GM23338 (cell line): ENCODE measurements around the gene RHEX. TPM values are rescaled to one million over a fixed set of nuclear protein-coding genes. Genes with fewer than 3 reads are reported as not detected.

Source experiments
- ATAC-seq: fragments of 200-7000 bp; cut with Tn5 transposase; 3 replicates; pipeline ENCODE4 v1.9.1; 2020
- DNase-seq: peaks from one replicate; pipeline ENCODE4 v3.0.0-alpha.2; 2015; ENCODE audit warnings: low spot score
- H2AFZ ChIP-seq: fragments of 200-600 bp; sonication (generic); 2 replicates; pipeline ENCODE4 v1.8.0; 2016; ENCODE audit warnings: antibody characterized with exemption, mild to moderate bottlenecking, moderate library complexity
- H3F3A ChIP-seq: fragments of 200-600 bp; sonication (generic); replicated peaks from 2 replicates; pipeline ENCODE4 v1.8.0; 2017; ENCODE audit warnings: antibody characterized with exemption, mixed run types, low read depth
- H3K27ac ChIP-seq: fragments of 200-600 bp; sonication (generic); 2 replicates; pipeline ENCODE4 v1.6.1; 2016; ENCODE audit warnings: low read depth
- H3K27me3 ChIP-seq: fragments of 200-600 bp; sonication (generic); 2 replicates; pipeline ENCODE4 v1.8.0; 2016; ENCODE audit warnings: mild to moderate bottlenecking, mixed run types, moderate library complexity; ENCODE audit not compliant: insufficient read depth
- H3K36me3 ChIP-seq: fragments of 200-600 bp; sonication (generic); 2 replicates; pipeline ENCODE4 v1.8.0; 2016; ENCODE audit warnings: mild to moderate bottlenecking; ENCODE audit not compliant: insufficient read depth
- H3K4me1 ChIP-seq: fragments of 200-600 bp; sonication (generic); 2 replicates; pipeline ENCODE4 v1.8.0; 2016; ENCODE audit warnings: mild to moderate bottlenecking, moderate library complexity; ENCODE audit not compliant: insufficient read depth
- H3K4me2 ChIP-seq: fragments of 200-600 bp; sonication (generic); 2 replicates; pipeline ENCODE4 v1.7.1; 2017; ENCODE audit warnings: mixed run types
- H3K4me3 ChIP-seq: fragments of 200-600 bp; sonication (generic); 2 replicates; pipeline ENCODE4 v1.6.1; 2016; ENCODE audit warnings: mixed run types
- H3K79me2 ChIP-seq: fragments of 200-600 bp; sonication (generic); replicated peaks from 2 replicates; pipeline ENCODE4 v1.8.0; 2017; ENCODE audit warnings: mild to moderate bottlenecking; ENCODE audit not compliant: insufficient read depth
- H3K9me2 ChIP-seq: fragments of 200-600 bp; sonication (generic); 2 replicates; pipeline ENCODE4 v1.8.0; 2017; ENCODE audit not compliant: insufficient read depth
- H4K20me1 ChIP-seq: fragments of 200-600 bp; sonication (generic); replicated peaks from 2 replicates; pipeline ENCODE4 v1.8.0; 2017; ENCODE audit warnings: mild to moderate bottlenecking; ENCODE audit not compliant: insufficient read depth
- H3K27ac Mint-ChIP-seq: 2 replicates; pipeline ENCODE4 v1.8.0; 2020; ENCODE audit warnings: inconsistent platforms, mild to moderate bottlenecking, moderate library complexity, mixed read lengths
- H3K27me3 Mint-ChIP-seq: 3 replicates; pipeline ENCODE4 v1.8.0; 2022; ENCODE audit warnings: low read depth, mild to moderate bottlenecking, moderate library complexity, mixed read lengths, inconsistent platforms; ENCODE audit not compliant: insufficient read depth, poor library complexity
- H3K36me3 Mint-ChIP-seq: 3 replicates; pipeline ENCODE4 v1.8.0; 2021; ENCODE audit warnings: low read depth, mild to moderate bottlenecking, inconsistent platforms, moderate library complexity, mixed read lengths
- H3K4me1 Mint-ChIP-seq: 3 replicates; pipeline ENCODE4 v1.8.0; 2020; ENCODE audit warnings: mild to moderate bottlenecking, inconsistent platforms, mixed read lengths
- H3K4me3 Mint-ChIP-seq: 3 replicates; pipeline ENCODE4 v1.8.0; 2021; ENCODE audit warnings: moderate library complexity, mild to moderate bottlenecking, inconsistent platforms, mixed read lengths
- H3K9me3 Mint-ChIP-seq: 3 replicates; pipeline ENCODE4 v1.8.0; 2020; ENCODE audit warnings: moderate library complexity, mild to moderate bottlenecking, inconsistent platforms, mixed read lengths
- CREB1 ChIP-seq: fragments of 250-450 bp; sonication (Bioruptor Pico); IDR thresholded peaks from 2 replicates; pipeline ENCODE4 v1.5.0; 2020; ENCODE audit warnings: low read depth, mild to moderate bottlenecking, moderate library complexity
- EZH2 ChIP-seq: fragments of 200-600 bp; sonication (generic); IDR thresholded peaks from one replicate; pipeline ENCODE4 v1.8.0; 2017; ENCODE audit warnings: antibody characterized with exemption, mild to moderate bottlenecking, low read depth; ENCODE audit not compliant: unreplicated experiment
- EZH2phosphoT487 ChIP-seq: fragments of 200-600 bp; sonication (generic); IDR thresholded peaks from one replicate; pipeline ENCODE4 v1.8.1; 2018; ENCODE audit warnings: antibody characterized with exemption; ENCODE audit not compliant: unreplicated experiment
- JUNB ChIP-seq: IDR thresholded peaks from one replicate; pipeline ENCODE4 v1.6.1; 2016; ENCODE audit warnings: antibody characterized with exemption; ENCODE audit not compliant: unreplicated experiment
- NANOG ChIP-seq: IDR thresholded peaks from 2 replicates; pipeline ENCODE4 v1.6.1; 2016; ENCODE audit warnings: antibody characterized with exemption, borderline replicate concordance
- POLR2AphosphoS5 ChIP-seq: IDR thresholded peaks from 2 replicates; pipeline ENCODE4 v1.6.1; 2016; ENCODE audit warnings: antibody characterized with exemption, low read depth
- STAT1 ChIP-seq: IDR thresholded peaks from one replicate; pipeline ENCODE4 v1.6.1; 2016; ENCODE audit warnings: antibody characterized with exemption; ENCODE audit not compliant: unreplicated experiment
- ZNF114 ChIP-seq: fragments of 250-450 bp; sonication (Bioruptor Pico); IDR thresholded peaks from 2 replicates; pipeline ENCODE4 v1.5.0; 2020; ENCODE audit warnings: mild to moderate bottlenecking, moderate library complexity
- ZNF331 ChIP-seq: fragments of 250-450 bp; sonication (Bioruptor Pico); IDR thresholded peaks from 2 replicates; pipeline ENCODE4 v1.5.0; 2020; ENCODE audit warnings: low read depth, mild to moderate bottlenecking, moderate library complexity
- polyA plus RNA-seq: library from polyadenylated mRNA; unstranded; fragments of >200 nt; fragmentation: Nextera tagmentation; extraction: Ambion mirVana; gene quantifications from 2 replicates; pipeline ENCODE4 v1.2.1, GENCODE V29; 2016
- total RNA-seq: library from RNA; depleted of rRNA; stranded (reverse); fragments of >200 nt; shearing (Covaris generic); gene quantifications from 2 replicates; pipeline ENCODE4 v1.2.3, GENCODE V29; 2014
- TF ChIP-seq, protein P1 (sequence below): IDR thresholded peaks from one replicate; pipeline ENCODE4 v1.6.1; 2018; ENCODE audit warnings: antibody characterized with exemption; ENCODE audit not compliant: unreplicated experiment
- TF ChIP-seq, protein P2 (sequence below): fragments of 250-450 bp; sonication (Bioruptor Pico); IDR thresholded peaks from 2 replicates; pipeline ENCODE4 v1.5.0; 2020; ENCODE audit warnings: mild to moderate bottlenecking, moderate library complexity
- TF ChIP-seq, protein P3 (sequence below), 2 experiments: fragments of 200-600 bp in 1 of 2; sonication (generic) in 1 of 2; conservative IDR thresholded peaks; 2 replicates each; pipeline versions ENCODE4 v1.5.1 to v1.6.1; 2016 to 2017; ENCODE audit warnings: antibody characterized with exemption in 2 of 2, low read depth in 2 of 2, mild to moderate bottlenecking in 2 of 2, moderate library complexity in 1 of 2
- TF ChIP-seq, protein P4 (sequence below): IDR thresholded peaks from 2 replicates; pipeline ENCODE4 v1.6.1; 2016; ENCODE audit warnings: antibody characterized with exemption

RHEX gene
- total and polyA plus RNA-seq, 2 experiments from 2014 or later: not detected

DNA sequence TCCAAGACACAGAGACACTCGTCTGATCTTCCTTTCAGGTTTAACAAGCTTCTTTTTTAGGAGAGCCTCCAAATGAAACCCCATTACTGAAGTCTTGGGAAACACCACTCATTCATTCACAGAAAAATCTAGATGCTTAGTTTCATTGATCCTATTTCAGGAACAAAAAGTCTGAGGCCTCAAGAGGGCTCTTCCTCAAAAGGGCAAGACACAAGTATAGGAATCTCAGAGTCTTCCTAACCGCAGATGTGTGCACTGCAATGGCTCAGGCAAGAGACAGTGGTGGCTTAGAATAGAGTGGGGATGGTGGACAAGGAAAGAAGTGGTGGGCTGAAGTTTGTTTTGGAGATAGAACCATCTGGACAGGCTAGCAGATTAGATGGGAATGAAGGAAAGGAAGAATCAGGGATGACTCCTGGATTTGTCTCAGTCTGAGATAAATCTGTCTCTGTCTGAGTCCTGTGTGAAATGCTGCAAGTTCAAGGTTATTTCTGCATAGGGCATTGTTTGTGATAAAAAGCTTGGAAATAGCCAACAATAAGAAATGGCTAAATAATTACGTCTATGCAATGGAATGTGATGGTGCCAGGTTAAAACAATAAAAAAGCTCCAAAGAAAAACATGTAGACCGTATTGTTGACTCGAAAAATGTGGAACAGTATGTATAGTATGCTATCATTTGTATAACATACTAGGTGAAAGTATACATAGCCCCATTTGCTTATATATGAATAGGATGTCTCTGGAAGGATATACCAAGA lies 20.4 kb upstream of the RHEX start:
- no peak for DNase-seq
- Histone ChIP-seq H3K79me2 (no peaks in the 10 kb centered on the region), H3K4me3 (no peak overlapping the region), H3K4me2 (no peak overlapping the region), H4K20me1 (no peaks in the 10 kb centered on the region), H3K36me3 (no peaks in the 10 kb centered on the region), H3F3A (no peaks in the 10 kb centered on the region), H2AFZ (no peak overlapping the region), H3K27me3 (no peaks in the 10 kb centered on the region), H3K4me1 (0 out of 2 replicates have a peak, but pooled peaks cover 5% of the 10 kb centered on the region), H3K9me2 (no peaks in the 10 kb centered on the region), H3K27ac (no peak overlapping the region)
- TF ChIP-seq, protein P1, sequence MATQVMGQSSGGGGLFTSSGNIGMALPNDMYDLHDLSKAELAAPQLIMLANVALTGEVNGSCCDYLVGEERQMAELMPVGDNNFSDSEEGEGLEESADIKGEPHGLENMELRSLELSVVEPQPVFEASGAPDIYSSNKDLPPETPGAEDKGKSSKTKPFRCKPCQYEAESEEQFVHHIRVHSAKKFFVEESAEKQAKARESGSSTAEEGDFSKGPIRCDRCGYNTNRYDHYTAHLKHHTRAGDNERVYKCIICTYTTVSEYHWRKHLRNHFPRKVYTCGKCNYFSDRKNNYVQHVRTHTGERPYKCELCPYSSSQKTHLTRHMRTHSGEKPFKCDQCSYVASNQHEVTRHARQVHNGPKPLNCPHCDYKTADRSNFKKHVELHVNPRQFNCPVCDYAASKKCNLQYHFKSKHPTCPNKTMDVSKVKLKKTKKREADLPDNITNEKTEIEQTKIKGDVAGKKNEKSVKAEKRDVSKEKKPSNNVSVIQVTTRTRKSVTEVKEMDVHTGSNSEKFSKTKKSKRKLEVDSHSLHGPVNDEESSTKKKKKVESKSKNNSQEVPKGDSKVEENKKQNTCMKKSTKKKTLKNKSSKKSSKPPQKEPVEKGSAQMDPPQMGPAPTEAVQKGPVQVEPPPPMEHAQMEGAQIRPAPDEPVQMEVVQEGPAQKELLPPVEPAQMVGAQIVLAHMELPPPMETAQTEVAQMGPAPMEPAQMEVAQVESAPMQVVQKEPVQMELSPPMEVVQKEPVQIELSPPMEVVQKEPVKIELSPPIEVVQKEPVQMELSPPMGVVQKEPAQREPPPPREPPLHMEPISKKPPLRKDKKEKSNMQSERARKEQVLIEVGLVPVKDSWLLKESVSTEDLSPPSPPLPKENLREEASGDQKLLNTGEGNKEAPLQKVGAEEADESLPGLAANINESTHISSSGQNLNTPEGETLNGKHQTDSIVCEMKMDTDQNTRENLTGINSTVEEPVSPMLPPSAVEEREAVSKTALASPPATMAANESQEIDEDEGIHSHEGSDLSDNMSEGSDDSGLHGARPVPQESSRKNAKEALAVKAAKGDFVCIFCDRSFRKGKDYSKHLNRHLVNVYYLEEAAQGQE: no peak
- TF ChIP-seq, protein P2, sequence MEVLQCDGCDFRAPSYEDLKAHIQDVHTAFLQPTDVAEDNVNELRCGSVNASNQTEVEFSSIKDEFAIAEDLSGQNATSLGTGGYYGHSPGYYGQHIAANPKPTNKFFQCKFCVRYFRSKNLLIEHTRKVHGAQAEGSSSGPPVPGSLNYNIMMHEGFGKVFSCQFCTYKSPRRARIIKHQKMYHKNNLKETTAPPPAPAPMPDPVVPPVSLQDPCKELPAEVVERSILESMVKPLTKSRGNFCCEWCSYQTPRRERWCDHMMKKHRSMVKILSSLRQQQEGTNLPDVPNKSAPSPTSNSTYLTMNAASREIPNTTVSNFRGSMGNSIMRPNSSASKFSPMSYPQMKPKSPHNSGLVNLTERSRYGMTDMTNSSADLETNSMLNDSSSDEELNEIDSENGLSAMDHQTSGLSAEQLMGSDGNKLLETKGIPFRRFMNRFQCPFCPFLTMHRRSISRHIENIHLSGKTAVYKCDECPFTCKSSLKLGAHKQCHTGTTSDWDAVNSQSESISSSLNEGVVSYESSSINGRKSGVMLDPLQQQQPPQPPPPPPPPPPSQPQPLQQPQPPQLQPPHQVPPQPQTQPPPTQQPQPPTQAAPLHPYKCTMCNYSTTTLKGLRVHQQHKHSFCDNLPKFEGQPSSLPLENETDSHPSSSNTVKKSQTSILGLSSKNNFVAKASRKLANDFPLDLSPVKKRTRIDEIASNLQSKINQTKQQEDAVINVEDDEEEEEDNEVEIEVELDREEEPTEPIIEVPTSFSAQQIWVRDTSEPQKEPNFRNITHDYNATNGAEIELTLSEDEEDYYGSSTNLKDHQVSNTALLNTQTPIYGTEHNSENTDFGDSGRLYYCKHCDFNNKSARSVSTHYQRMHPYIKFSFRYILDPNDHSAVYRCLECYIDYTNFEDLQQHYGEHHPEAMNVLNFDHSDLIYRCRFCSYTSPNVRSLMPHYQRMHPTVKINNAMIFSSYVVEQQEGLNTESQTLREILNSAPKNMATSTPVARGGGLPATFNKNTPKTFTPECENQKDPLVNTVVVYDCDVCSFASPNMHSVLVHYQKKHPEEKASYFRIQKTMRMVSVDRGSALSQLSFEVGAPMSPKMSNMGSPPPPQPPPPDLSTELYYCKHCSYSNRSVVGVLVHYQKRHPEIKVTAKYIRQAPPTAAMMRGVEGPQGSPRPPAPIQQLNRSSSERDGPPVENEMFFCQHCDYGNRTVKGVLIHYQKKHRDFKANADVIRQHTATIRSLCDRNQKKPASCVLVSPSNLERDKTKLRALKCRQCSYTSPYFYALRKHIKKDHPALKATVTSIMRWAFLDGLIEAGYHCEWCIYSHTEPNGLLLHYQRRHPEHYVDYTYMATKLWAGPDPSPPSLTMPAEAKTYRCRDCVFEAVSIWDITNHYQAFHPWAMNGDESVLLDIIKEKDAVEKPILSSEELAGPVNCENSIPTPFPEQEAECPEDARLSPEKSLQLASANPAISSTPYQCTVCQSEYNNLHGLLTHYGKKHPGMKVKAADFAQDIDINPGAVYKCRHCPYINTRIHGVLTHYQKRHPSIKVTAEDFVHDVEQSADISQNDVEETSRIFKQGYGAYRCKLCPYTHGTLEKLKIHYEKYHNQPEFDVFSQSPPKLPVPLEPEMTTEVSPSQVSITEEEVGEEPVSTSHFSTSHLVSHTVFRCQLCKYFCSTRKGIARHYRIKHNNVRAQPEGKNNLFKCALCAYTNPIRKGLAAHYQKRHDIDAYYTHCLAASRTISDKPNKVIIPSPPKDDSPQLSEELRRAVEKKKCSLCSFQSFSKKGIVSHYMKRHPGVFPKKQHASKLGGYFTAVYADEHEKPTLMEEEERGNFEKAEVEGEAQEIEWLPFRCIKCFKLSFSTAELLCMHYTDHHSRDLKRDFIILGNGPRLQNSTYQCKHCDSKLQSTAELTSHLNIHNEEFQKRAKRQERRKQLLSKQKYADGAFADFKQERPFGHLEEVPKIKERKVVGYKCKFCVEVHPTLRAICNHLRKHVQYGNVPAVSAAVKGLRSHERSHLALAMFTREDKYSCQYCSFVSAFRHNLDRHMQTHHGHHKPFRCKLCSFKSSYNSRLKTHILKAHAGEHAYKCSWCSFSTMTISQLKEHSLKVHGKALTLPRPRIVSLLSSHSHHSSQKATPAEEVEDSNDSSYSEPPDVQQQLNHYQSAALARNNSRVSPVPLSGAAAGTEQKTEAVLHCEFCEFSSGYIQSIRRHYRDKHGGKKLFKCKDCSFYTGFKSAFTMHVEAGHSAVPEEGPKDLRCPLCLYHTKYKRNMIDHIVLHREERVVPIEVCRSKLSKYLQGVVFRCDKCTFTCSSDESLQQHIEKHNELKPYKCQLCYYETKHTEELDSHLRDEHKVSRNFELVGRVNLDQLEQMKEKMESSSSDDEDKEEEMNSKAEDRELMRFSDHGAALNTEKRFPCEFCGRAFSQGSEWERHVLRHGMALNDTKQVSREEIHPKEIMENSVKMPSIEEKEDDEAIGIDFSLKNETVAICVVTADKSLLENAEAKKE (CRISPR knock-in tag): no peak
- TF ChIP-seq NANOG: no peak
- no peak for TF ChIP-seq ZNF114 (CRISPR knock-in tag)
- TF ChIP-seq EZH2phosphoT487: no peak
- TF ChIP-seq EZH2: no peak
- TF ChIP-seq, protein P3, sequence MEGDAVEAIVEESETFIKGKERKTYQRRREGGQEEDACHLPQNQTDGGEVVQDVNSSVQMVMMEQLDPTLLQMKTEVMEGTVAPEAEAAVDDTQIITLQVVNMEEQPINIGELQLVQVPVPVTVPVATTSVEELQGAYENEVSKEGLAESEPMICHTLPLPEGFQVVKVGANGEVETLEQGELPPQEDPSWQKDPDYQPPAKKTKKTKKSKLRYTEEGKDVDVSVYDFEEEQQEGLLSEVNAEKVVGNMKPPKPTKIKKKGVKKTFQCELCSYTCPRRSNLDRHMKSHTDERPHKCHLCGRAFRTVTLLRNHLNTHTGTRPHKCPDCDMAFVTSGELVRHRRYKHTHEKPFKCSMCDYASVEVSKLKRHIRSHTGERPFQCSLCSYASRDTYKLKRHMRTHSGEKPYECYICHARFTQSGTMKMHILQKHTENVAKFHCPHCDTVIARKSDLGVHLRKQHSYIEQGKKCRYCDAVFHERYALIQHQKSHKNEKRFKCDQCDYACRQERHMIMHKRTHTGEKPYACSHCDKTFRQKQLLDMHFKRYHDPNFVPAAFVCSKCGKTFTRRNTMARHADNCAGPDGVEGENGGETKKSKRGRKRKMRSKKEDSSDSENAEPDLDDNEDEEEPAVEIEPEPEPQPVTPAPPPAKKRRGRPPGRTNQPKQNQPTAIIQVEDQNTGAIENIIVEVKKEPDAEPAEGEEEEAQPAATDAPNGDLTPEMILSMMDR (conservative IDR thresholded peaks at IDR 0.05; ENCODE audit: low read depth in 2 of 2): no peak
- TF ChIP-seq, protein P4, sequence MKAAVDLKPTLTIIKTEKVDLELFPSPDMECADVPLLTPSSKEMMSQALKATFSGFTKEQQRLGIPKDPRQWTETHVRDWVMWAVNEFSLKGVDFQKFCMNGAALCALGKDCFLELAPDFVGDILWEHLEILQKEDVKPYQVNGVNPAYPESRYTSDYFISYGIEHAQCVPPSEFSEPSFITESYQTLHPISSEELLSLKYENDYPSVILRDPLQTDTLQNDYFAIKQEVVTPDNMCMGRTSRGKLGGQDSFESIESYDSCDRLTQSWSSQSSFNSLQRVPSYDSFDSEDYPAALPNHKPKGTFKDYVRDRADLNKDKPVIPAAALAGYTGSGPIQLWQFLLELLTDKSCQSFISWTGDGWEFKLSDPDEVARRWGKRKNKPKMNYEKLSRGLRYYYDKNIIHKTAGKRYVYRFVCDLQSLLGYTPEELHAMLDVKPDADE: no peak
- no peak for TF ChIP-seq POLR2AphosphoS5
- no peak for TF ChIP-seq STAT1
- no peak for TF ChIP-seq CREB1 (CRISPR knock-in tag)
- no peak for TF ChIP-seq ZNF331 (CRISPR knock-in tag)
- TF ChIP-seq JUNB: no peak
- no peak overlapping the region for H3K4me3 Mint-ChIP-seq
- H3K27ac Mint-ChIP-seq: no peak overlapping the region
- H3K27me3 Mint-ChIP-seq: peaks cover 6% of the 10 kb centered on the region
- peaks cover 6% of the 10 kb centered on the region; the same call in 1 of the 3 replicates for H3K4me1 Mint-ChIP-seq
- no peak for ATAC-seq
- H3K9me3 Mint-ChIP-seq: no peaks in the 10 kb centered on the region
- no peaks in the 10 kb centered on the region for H3K36me3 Mint-ChIP-seq
